HG02763 (cell line): Measurements from ENCODE around the gene RGR.

ENCODE experiments used
- ATAC-seq: cut with Tn5 transposase; IDR thresholded peaks from one replicate; pipeline ENCODE4 v1.9.1; 2021; ENCODE audit warnings: mild to moderate bottlenecking, moderate library complexity; ENCODE audit not compliant: unreplicated experiment

Gene RGR, protein sequence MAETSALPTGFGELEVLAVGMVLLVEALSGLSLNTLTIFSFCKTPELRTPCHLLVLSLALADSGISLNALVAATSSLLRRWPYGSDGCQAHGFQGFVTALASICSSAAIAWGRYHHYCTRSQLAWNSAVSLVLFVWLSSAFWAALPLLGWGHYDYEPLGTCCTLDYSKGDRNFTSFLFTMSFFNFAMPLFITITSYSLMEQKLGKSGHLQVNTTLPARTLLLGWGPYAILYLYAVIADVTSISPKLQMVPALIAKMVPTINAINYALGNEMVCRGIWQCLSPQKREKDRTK

DNA sequence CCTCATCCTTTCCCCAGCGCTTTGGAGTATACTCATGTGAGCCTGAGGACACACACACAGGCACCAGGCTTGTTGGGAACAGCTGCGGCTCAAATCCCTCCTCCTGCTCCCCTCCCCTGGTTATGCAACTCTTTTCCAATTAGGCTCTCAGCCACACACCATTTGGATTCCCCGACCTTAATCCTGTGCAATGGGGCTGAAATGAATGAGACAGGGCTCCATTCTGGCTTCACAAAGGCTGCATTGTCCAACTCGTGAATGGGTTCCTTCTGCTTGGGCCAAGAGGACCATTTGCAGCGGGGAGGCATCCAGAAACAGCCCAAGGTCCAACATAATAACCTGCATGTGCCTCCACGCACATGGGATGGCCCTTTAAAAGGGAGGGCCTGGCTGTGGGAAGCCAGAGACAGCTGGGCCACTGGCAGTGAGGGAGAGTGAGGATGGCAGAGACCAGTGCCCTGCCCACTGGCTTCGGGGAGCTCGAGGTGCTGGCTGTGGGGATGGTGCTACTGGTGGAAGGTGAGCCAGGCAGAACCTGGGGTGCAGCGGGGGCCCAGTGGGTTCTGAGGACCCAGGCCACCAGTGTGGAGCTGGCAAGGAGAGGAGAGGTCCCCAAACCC lies at the start of gene RGR:
Gene RGR (plus strand): TSS at position 403 of the 620 bp plus-strand sequence. CDS start 38 bp downstream, at position 441.
- no peak for ATAC-seq

DNA sequence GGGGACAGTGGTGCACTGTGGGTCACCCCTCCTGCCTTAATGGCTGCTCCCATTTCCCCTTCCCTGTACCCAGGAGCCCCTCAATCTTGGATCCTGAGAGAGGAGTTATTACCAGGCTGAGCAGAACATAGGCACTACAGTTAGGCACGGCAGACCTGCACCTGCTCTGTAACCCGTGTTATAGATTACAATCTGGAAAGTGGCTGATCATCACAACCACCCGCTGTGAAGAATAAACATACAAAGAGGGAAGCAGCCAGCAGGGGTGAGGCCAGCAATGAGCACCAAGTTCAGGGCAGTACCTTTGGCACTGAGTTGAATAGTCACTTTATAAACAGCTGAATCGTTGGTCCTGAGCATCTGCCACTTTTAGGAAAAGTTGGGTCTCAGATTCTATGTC lies 48.8 kb upstream of the RGR start:
- ATAC-seq, result no peak

DNA sequence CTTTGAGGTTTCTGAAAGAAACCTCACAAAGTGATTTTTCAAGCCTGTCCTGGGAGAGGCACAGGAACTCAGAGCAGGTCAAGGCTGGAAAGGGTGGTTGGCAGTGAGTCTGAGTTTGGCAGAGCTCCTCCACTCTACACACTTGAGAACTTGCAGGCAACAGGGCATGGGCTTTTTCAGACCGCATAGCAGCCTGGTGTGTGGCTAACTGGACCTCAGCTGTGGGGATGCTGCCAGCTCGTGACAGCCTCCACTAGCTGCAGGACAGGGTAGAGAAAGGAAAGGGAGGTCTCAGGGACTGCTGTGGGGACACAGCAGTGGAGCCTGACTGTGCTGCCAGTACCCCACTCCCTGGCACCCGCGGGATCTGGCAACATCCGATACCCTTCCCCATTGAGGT lies 47.9 kb upstream of the RGR start:
- ATAC-seq, result no peak

DNA sequence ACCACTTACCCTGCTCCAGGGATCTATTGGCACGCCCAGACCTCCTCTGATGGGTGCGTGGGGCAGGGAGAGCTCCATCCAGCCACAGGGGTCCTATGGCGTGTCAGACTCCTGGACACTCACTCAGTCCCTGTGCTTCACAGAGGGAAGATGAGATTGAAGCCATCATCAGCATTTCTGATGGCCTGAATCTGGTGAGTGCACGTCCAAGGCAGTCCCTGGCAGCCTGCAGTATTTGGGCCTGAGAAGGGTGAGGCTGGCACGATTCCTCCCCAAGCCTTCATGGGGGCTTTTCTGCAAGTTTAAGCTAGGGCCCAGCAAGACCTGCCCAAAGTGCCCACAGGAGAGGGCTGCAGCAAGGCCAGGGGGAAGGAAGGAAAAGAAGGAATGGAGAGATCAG lies 47.2 kb upstream of the RGR start:
- no peak for ATAC-seq

DNA sequence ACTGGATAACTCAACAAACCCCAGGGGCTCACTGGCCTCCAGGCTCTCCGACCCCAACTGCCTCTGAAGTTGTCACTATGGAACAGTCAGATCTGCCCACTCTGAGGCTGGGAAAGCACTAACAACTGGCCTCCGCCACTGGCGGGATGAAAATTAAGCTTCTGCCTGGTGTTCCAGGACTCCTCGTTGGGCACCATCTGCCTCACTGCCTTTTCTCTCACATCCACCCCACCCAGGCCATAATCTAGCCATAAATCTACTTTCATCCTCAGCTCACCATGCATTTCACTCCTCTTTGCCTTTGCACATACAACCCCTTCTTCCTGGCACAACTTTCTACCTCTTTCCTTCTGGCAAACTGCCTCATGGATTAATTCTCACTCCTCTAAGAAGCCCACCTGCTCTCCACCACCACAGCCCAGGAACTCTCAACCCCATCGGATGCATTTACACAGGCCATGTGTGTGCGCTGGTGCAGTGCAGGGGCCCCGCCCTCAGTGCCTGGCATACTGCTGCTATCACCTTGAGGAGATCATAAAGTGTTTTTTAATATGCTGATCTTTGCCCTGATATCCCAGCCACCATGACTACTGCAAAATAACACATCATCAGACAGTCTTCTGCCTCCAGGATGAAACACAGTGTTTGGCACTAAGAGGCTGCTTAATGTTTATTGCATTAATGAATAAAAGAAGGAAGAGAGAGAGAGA lies 46.5 kb upstream of the RGR start:
- ATAC-seq, result no peak

DNA sequence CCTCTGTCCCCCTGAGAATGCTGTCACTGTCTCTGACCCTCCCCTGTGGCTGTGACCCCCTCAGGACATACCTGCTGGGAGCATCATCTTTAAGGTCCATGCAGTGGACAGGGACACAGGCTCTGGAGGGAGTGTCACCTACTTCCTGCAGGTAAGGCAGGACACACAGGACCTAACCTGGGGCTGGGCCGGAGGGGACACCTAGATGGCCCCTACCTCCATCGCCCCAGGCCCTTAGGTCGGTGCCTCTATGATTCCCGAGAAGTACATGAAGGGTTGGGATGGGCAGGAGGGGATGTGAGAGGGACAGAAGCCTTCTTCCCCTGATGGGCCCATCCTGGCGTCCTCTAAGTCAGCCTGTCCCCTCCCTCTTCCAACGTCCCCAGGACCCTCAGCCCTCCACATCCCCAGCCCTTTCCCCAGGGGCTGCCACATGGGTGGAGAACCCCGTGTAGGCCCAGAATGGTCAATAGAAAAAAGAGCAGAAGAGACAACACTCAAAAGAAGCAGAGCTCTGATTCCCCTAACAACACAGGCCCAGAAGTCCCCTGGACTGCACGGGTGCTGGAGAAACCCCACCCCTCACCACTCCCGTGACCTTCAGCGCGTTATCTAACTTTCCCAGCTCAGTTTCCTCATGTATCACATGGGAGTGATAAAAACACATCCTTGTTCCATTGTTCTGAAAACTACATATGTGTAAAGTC lies 44.2 kb upstream of the RGR start:
- no peak for ATAC-seq

DNA sequence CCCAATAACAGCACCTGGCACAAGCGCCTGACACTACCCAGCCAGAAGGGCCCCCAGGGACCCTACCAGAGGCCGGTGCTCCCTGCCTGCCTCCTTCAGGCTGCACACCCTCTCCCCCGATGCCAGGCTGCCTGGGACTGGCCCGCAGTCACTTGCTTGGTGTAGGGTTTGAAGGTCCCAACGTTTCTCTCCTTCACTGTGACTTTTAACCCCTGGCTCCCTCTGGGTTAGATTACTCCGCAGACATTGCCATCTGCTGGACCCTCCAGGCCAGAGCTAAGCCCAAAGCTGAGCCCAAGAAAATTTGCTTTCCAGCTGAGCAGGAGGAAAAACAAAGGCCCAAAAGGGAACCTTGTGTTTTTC lies 43.6 kb upstream of the RGR start:
- ATAC-seq, result no peak

DNA sequence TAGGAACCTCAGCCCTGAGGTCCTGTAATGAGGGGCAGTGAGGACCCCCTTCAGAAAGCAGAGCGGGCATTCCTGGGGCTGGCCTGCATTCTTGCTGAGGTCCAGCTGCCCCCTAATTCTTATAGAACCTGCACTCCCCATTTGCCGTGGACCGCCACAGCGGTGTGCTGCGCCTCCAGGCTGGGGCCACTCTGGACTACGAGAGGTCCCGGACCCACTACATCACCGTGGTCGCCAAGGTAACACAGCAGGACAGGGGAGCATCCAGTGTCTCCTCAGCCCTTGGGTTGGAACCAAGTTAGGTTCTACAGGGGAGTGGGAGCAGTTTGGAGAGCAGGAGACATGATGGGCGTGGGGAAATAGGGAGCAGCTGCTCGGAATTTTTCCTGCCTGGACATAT lies 43.2 kb upstream of the RGR start:
- ATAC-seq, result no peak

DNA sequence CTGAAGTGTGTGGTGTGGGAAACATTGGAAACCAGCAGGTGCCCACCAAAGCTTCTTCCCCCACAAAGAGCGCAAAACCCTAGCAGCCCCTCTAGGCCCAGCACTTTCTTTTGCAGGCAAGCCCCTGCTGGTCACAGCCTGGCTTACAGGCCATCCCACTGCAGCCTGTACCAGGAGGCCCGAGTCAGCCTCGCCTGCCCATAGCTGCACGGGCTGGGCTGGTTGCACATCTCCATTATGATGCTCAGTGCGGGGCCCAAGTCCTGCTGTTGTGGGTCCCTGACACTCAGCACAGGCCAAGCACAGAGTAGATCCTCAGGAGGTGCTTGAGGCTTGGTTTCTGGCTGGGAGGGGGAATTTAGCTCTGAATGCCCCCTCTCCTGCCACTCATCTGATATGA lies 42.5 kb upstream of the RGR start:
- no peak for ATAC-seq

DNA sequence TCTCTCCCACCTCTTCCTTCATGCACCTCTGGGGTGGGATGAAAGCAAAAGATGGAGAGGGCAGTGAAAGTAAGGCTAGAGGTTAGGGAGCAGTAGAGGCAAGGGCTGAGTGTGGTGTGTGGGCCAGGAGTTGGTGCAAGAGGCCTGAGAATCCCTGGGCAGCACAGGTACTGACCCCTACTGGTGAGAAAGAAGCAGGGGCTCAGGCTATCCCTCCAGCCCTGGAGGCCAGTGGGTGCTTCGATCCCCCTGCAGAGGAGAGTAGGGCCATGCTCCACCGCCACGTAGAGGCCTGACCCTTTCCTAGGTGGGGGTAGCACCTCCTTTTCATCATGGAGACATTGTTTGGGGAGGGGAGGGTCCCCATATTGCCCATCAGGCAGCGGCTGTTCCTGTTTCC lies 40.7 kb upstream of the RGR start:
- ATAC-seq, result peak; percentile 46

DNA sequence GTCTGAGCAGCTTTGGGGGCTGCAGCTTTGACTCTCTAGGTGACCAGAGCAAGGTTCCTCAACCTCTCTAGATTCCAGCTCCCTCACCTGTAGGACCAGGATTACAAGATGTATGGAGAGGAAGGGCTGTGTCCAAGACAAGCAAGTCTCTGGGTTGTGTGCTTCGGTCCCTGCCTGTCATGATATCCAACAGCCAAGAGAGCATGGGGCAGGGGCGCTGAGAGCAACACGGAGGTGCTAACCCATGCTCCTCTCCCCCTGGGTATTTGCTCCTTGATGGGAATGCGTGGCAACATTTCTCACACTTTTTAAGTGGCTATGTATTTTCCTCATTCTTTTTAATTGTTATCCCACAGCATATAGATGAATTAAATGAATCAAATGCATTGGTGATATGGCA lies 40.2 kb upstream of the RGR start:
- no peak for ATAC-seq

DNA sequence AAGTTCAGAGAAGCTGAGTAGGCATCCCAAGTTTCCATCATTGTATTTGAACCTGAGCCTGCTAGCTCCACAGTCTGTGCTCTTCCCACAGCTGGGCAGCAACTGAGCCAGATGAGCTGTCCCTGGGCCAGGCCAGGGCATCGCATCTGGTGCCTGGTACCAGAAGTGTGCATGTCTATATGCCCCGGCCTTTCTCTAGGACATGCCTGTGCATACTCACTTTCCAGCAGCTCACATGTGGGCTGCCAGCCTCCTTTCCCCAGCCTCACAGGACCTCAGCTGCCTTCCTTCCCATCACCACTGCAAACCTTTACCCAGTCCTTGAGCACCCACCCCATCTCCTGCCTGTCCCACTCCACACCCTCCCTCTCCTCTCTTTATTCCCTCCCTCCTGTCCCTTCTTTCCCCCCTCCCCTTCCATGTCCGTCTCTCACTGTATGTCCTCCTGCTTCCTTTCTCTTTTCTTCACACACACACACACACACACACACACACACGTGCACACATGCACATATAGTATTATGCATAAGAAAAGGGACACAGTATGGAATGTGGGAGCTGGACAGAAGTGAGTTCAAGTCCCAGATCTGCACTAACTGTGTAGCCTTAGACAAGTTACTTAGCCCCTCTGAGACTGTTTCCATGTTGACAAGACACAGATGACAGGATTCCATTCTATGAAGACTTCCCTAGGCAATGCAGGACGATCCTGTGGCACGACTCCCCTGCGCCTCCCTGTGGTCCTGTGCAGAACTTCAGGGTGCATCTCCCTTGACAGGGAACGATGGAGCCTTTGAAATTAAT lies 39.6 kb upstream of the RGR start:
- peak; percentile 79 for ATAC-seq

DNA sequence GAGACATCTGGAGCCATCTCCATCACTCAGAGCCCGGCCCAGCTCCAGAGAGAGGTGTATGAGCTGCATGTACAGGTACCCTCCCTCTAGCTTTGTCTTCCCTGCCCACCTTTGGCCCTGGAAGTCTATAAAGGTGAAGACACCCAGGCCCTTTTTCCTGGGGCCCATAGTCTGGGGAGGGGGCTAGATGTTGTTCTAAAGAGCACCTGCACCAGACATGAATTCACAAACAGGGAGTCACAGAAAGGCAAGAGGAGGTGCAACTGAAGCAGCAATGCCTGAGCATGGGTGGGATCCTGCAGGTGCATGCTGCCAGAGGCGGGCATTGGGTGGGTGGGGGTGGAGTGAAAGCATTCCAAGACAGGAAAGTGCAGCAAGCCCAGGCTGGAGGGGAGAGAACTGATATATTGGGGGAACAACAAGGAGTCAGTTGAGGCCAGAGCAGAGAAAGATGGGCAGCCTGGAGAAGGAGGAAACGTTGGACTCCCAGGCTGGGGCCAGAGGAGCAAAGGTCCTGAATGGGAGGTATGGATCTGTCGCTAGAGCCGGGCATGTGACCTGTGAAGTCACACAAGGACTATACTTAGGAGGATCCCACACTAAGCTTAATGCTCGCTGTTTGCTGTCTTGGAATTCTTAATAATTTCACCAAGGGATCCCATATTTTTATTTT lies 38.9 kb upstream of the RGR start:
- ATAC-seq, result no peak

DNA sequence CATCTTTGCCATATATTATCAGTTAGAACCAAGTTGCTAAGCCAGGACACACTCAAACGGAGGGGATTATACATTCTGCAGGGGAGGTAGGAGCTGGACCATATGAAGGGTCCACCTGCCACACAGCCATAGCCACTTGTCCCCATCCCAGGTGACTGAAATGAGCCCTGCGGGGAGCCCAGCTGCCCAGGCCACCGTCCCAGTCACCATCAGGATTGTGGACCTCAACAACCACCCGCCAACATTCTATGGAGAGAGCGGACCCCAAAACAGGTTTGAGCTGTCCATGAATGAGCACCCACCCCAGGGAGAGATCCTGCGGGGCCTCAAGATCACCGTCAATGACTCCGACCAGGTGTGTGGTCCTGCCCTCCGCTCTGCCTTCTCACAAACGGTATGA lies 36.8 kb upstream of the RGR start:
- ATAC-seq, result no peak

DNA sequence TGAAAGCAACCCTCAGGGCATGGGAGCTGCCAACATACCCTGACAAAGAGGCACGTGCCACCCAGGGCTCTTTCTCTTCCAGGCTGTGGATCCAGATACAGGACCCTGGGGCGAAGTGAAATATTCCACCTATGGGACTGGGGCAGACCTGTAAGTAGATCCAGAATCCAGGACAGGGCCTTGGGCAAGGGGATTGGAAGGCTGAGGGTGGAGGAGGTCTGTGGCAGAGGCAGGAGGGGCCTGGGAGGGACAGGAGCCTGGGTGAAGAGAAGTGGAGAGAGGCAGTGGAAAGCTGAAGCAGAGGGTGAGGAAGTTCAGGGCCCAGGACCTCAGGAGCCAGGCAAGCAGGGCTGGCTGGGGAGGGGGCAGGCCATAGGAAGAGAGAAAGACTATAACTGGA lies 33.3 kb upstream of the RGR start:
- no peak for ATAC-seq

DNA sequence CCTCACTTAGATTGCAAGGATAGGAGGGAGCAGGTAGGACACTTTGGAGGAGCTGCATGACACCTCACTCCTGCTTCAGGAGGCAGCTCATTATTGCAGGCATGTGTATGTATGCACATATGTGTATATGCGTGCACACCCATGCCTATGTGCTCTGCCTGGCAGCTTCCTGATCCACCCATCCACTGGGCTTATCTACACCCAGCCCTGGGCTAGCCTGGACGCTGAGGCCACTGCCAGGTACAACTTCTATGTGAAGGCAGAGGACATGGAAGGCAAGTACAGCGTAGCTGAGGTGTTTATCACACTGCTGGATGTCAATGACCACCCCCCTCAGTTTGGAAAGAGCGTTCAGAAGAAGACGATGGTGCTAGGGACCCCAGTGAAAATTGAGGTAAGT lies 32.8 kb upstream of the RGR start:
- no peak for ATAC-seq

DNA sequence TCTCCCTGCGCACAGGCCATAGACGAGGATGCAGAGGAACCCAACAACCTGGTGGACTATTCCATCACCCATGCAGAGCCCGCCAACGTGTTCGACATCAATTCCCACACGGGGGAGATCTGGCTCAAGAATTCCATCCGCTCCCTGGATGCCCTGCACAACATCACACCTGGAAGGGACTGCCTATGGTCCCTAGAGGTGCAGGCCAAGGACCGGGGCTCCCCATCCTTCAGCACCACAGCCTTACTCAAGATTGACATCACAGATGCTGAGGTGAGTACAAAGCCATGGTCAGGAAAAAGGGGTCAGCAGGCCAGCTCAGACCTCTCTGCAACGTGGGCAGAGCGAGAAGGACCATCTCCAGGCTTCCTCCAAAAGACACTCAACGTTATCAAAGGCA lies 31.8 kb upstream of the RGR start:
- ATAC-seq, result no peak

DNA sequence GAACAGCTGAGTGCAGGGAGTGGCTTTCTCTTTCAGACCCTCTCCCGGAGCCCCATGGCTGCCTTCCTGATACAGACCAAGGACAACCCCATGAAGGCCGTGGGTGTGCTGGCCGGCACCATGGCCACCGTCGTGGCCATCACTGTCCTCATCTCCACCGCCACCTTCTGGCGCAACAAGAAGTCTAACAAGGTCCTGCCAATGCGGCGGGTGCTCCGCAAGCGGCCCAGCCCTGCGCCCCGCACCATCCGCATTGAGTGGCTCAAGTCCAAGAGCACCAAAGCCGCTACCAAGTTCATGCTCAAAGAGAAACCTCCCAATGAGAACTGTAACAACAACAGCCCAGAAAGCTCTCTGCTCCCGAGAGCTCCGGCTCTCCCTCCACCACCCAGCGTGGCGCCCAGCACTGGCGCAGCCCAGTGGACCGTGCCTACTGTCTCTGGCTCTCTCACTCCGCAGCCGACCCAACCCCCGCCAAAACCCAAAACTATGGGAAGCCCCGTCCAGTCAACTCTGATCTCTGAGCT lies 30.7 kb upstream of the RGR start:
- ATAC-seq, result no peak

DNA sequence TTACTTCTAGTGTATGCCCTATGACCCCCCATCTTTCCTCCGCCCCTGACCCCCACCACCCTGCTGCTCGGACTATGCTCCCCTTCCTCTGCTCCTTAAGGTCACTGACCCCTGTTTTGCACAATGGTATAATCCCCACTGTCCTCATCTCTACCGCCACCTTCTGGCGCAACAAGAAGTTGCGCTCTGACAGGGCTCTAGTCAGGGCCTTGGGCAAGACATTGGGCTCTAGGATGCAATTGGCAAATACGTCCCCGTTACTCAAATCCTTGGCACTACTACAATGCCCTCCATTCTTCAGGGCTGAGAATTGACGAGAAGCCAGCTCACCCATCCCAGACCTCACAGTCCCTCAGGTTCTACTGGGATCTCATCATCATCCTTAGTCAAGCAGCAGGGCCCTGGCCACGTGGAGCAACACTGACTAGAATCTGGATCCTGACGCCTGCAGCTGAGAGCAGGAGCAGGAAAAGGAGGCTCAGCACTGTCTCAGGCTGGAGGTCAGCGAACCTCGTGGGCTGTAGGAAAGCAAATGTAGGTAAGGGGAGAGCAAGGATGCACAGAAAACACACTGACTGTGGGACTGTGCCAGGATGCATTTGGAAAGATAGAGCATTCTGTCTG lies 30.1 kb upstream of the RGR start:
- ATAC-seq, result peak; percentile 77

DNA sequence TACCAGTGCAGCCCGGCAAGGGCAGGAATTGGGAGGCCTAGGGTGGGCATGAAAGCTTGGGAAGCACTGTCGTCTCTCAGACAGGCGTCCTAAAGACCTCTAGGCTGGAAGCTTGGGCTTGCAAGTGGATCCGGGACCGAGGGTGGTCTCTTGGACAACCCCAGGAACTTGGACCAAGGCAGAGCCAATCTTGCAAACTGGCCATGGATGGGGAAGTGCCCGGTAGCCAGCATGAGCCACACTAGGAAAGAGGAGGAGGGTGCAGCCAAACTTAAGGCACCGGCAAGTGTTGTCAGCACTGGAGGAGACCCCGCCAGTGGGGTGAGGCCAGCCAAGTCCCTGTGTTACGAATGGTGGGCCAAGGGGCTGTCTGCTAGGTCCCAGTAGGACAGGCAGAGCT lies 28.0 kb upstream of the RGR start:
- no peak for ATAC-seq
